HG02840 (cell line): ENCODE data around the gene RNF17.

ENCODE experiments used
- ATAC-seq: cut with Tn5 transposase; IDR thresholded peaks from one replicate; pipeline ENCODE4 v1.9.1; 2021; ENCODE audit warnings: mild to moderate bottlenecking, moderate library complexity, moderate number of reproducible peaks; ENCODE audit not compliant: unreplicated experiment, low FRiP score

Gene RNF17

DNA sequence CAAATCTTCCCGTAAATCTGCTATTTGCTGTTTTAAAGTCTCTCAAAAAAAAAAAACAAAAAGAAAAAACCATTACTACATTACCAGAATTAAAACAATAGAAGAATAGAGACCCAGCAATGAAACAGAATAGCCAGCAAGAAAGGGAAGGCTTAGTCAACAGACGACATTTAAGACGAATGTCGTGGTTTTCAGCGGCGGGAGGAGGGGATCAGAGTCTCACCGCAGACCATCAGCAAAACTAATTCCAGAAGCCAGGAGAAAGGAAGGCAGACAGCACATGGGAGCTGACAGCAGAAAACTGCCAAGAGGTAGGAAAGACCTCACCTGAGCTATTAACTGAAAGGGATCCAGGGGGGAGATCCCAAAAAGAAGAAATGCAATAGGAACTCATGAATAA is 128.9 kb downstream of the RNF17 start:
- no peak for ATAC-seq

GRCh38 chr13:24893863-24894262 is 129.9 kb downstream of the RNF17 start:
- no peak for ATAC-seq

DNA sequence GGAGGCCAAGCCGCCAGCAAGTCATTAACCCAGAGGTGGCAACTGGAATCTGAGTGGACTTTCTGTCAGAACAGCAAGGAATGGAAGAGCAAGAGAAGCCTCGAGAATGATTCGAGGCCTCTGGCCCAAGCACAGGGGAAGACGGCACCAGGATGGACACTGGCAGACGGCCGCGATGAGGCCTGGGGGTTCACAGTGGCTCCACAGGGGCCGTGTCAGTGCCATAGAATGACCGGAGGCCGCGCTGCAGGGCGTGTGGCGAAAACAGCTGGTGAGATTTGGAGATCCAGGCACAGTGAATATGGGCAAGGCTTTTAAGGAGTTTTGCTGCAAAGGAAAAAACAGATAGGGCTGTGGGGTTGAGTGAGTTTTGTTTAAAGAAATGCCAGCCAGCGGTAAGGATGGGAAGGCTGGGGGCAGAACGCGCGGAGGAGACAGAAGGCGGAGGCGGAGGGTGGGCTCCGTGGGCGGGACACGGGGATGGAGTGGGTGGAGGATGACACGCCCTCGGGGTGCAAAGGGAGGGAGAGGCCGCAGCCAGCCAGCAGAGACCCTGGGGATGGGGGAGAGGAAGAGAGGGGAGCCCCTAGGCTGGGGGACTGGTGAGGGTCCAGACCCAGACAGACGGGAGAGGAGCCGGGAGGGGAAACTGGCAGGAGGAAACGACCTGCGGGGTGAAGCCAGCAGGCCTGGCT is 130.5 kb downstream of the RNF17 start:
- no peak for ATAC-seq

DNA sequence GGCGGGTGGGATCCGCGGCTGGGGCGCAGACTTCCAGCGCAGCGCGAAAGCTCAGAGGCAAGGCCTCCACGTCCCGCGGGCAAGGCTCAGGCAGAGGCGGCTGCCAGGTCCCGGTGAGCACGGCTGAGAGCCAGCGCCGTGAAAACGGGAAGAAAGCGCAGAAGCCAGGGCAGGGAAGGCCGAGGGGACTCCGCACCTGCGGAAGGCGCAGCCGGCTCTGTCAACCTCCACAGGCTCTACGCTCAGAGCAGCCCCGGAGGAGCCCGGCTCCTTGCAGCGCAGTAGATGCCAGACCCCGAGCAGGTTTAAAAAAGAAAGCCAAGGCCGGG is 131.0 kb downstream of the RNF17 start:
- ATAC-seq: no peak

- no peak for ATAC-seq
Measured at GRCh38 chr13:24896061-24896460, 132.1 kb downstream of the RNF17 start.

- ATAC-seq: no peak
Measured at GRCh38 chr13:24897293-24897692, 133.3 kb downstream of the RNF17 start.

- ATAC-seq: no peak
Measured at GRCh38 chr13:24899601-24900000, 135.6 kb downstream of the RNF17 start.

DNA sequence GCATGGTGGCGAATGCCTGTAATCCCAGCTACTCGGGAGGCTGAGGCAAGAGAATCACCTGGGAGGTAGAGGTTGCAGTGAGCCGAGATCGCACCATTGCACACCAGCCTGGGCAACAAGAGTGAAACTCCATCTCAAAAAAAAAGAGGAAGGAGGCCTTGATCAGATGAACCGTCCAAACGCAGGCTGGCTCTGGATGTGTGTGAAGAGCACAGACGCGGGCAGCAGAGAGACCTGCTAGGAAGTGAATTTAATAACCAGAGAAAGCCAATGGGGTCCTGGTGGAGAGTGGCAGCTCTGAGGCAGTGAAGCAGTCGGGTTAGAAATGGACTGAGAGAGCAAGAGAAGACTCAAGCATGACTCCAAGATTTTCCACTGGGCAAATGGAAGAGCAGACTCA is 136.5 kb downstream of the RNF17 start:
- ATAC-seq: no peak

- no peak for ATAC-seq
Measured at GRCh38 chr13:24905242-24905641, 141.3 kb downstream of the RNF17 start.

- ATAC-seq: no peak
Measured at GRCh38 chr13:24906268-24906667, 142.3 kb downstream of the RNF17 start.

DNA sequence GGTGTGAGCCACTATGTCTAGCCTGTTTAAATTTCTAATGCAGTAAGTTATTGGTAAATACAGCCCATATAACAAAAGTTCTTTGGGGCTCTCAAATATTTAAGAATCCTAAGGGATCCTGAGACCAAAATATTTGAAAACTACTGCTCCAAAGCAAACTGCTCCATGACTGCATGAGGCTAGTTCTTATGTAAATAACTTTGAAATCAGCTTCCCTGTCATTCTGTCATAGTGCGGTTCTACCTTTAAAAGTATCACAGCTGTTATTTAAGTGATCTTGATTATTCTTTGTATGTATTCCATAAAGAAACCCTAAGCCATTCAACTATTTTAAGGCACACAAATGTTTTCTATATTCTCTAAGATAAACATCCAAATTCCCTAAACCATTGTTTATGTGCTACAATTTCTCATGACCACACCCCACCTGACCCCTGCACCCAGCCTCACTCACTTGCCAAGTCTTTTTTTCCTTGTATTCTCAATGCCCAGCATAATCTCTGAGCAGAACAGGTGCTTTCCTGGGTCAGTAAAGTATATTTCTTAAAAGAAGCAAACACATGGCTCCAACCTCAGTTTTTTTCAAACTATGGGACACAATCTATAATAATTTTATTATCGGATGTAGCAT is 146.6 kb downstream of the RNF17 start:
- ATAC-seq: no peak

DNA sequence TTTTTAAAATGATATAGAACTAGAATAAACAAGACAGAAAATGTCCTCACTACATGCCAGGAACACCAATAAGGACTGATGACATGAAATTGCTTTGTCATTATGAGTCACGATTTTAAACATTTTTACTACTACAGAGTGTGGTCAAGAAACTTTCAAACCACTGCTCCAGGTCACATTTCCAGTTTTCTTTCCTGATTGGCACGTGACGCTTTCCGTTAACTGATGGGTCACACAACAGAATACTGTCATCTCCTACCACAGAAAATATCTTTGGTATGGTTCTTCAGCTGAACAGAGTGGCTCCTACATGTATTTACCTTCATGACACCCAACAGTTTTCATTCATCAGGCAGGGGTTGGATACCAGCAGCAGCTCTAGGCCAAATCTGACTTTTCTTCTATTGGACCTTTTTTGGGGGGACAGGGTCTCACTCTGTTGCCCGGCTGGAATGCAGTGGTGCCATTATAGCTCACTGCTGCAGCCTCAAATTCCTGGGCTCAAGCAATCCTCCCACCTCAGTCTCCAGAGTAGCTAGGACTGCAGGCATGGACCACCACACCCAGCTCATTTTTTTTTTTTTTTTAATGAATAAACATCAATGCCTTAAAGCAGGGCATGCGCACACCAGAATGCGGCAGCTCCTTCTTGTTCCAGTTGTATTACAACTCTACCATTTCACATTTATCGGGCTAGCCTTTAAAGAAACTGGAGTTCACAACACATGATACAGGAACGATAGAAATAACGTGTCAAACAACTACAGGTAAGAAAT is 147.4 kb downstream of the RNF17 start:
- no peak for ATAC-seq

DNA sequence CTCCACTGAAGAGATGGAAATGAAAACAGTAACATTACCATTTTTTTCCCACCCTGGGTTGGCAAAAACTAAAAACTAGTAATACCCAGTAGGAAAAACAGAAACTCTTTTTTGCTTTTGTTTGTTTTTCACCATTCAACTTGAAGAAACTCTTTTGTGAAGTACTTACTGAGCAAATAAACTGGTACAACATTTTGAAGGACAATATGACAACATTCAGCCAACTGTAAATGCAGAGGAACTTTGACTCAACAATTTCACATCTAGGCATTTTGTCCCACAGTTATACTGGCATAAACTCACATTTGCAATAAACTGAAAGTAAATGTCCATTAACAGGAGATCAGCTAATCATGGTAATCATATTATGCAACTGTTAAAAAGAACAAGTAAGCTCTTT is 152.5 kb downstream of the RNF17 start:
- no peak for ATAC-seq

GRCh38 chr13:24921003-24921402 is 157.0 kb downstream of the RNF17 start:
- ATAC-seq: no peak

DNA sequence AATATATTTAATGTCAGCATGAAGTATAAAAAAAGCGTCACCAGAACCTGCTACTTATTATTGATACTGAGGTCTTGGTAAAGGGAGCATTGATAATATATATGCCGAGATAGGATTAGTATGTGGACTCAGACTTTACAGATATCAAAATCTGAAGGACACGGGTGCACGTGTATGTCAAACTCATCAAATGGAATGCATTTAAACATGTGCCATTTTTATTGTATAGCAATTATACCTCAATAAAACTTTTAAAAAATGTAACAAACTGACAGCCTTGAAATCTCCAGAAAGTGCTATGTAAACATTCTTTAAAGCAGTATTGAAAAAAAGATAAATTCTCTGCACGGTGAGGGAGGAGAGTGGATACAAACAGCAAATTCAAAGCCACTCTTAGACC is 157.9 kb downstream of the RNF17 start:
- no peak for ATAC-seq

DNA sequence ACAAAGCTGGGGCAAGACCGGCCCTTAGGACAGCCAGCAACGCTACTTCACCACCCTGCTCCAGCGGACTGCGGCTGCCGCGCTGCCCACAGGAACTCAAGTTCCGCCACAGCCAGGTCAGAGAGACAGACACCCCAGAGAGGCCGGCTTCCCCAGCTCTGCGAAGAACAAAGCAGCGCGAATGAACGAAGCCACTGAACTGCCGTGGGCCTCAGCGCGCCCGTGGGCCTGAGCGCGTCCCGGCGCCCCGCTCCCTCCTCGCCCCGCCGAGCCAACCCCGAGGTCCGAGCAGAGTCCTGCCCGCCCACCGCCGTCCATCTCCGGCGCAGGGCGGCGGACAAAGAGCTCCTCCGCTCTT is 158.4 kb downstream of the RNF17 start:
- ATAC-seq: no peak

DNA sequence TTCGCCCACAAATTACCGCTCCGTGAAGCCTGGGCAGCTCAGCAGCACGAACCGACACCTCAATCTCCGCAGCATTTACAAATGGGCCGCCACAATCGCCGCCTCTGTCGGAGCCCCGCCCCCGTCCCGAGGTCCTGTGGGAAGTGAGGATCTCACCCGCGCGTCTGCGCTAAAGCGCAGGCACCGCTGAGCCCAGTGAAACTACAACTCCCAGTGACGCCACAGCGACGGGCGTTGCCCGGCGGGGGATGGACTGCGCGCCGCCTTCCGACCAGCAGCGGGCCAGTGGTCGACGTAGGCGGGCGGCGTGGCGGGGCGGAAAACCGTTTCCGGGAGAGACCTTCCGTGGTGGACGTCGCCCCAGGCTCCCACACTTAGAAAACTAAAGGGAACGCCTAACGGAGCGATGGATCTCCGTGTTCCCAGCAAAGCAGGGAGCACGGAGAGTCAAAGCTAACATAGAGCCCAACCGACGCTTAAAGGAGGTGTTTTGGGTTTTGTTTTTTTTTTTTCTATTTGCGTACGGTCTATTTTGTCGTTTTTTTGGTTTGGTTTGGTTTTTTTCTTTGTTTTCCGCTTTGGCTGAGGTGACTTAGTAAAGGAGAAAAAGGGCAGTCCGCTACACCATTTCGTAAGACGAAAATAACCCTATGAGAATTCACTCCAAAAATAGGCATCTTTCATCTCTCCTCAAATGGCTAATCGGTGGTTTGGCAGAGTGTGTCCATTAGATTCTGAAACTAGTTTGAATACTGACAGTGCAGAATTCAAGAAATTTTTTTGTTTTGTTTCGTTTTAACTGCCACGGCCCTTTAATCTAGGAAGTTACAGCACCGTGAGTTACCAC is 159.0 kb downstream of the RNF17 start:
- ATAC-seq: peak; percentile 93

DNA sequence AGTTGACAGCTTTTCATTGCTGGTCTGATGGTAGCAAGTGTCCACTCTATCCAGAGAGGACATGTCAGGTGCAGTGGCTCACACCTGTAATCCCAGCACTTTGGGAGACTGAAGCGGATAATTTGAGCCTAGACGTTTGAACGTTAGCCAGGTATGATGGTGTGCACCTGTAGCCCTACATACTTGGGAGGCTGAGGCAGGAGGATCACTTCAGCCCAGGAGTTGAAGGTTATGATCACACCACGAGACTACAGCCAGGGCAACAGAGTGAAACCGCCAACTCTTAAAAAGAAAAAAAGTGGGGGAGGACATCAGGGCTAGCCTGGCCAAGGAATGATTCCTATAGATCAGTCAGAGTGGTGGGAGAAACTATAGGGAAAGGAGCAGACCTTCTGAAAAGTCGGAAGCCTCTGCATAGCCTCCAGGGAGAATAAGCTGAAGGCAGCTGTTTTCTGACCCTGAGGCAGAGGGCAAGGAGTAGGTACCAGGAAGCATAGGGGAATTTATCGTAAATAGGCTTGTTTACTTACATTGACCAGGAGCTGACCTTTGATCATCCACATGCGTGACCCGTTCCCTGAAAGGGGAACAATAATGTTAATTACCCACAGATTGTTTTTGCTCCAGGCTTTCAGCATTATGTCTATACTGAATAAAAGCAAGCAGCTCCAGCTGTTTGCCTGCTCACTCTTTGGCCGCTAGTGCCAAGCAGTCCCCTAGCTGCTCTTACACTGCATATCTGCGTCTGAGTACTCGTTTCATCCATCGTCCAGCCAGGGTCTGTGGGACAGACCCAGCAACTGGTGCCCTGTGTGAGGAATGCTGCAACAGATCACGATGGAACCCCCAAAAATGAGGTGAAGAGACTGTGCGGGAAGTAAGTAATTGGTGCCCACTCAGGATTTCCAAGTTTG is 161.6 kb downstream of the RNF17 start:
- ATAC-seq: no peak

DNA sequence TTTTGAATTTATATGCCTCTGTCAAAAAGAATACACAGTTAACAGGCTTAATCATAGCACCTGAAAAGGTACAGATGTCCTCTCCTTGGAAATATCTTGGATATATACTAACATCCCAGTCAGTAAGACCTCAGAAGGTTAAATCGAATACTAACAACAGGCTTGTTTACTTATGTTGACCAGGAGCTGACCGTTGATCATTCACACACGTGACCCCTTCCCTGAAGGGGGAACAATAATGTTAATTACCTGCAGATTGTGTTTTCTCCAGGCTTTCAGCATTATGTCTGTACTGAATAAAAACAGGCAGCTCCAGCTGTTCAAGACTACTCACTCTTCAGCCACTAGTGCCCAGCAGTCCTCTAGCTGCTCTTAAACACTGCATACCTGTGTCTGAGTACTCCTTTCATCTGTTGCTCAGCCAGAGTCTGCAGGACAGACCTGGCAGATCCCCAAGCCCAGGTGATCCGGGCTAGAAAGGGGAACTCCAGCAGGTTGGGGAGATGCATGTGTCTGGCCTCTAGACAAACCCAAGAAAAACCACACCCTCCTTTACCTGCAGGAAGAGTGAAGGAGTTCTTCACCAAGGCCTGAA is 163.9 kb downstream of the RNF17 start:
- ATAC-seq: no peak

DNA sequence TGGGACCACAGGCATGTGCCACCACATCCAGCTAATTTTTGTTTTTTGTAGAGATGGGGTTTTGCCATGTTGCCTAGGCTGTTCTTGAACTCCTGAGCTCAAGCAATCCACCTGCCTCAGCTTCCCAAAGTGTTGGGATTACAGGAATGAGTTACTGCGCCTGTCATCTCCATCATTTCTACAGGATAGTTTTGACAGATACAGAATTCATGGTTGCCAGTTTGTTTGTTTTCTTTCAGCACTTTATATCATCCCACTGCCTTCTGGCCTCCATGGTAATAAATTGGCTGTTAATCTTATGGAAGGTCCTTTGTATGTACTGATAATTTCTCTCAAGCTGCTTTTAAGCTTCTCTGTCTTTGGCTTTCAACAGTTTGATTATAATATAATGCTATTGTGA is 165.2 kb downstream of the RNF17 start:
- no peak for ATAC-seq
